HEK293 (cell line): Measurements from ENCODE around the gene TMEM244.

Experiments
- CTCF ChIA-PET: fragments of 350-600 bp; formaldehyde crosslinking; extraction: SDS; loops from one replicate; lab custom pipeline; 2021; ENCODE audit warnings: antibody characterized with exemption; lab: Yijun Ruan, JAX
- POLR2A ChIA-PET: fragments of 300-600 bp; formaldehyde crosslinking; extraction: SDS; loops from one replicate; lab custom pipeline; 2020; ENCODE audit warnings: antibody characterized with exemption, inconsistent platforms; lab: Yijun Ruan, JAX
- H3K27ac ChIP-seq: fragments of 200-500 bp; sonication (Bioruptor generic); 2 replicates; pipeline ENCODE4 v1.5.1; 2014; ENCODE audit warnings: low read depth, low read length, control low read depth, inconsistent platforms; ENCODE audit errors: extremely low read depth
- H3K36me3 ChIP-seq, 2 experiments: fragments of 200-500 bp in 1 of 2; sonication (Bioruptor generic) in 1 of 2; 1 replicate in 1 of 2; 2 replicates in 1 of 2; pipeline ENCODE4 v1.5.1; 2014 to 2017; ENCODE audit warnings: inconsistent platforms in 2 of 2, low read length in 2 of 2; ENCODE audit not compliant: control insufficient read depth in 2 of 2, insufficient read depth in 1 of 2
- H3K4me1 ChIP-seq: fragments of 200-500 bp; sonication (Bioruptor generic); 2 replicates; pipeline ENCODE4 v1.5.1; 2014; ENCODE audit warnings: mild to moderate bottlenecking, low read length, inconsistent platforms; ENCODE audit not compliant: control insufficient read depth, insufficient read depth
- H3K4me3 ChIP-seq: 2 replicates; pipeline ENCODE4 v1.5.1; 2011; ENCODE audit warnings: low read depth, mild to moderate bottlenecking, control low read depth, low read length, moderate library complexity
- H3K9me3 ChIP-seq: fragments of 200-500 bp; sonication (Bioruptor generic); 2 replicates; pipeline ENCODE4 v1.5.1; 2014; ENCODE audit warnings: low read depth, low read length, inconsistent platforms; ENCODE audit not compliant: control insufficient read depth, insufficient read depth
- HOXD13 ChIP-seq: sonication (generic); formaldehyde crosslinking; IDR thresholded peaks from 2 replicates; pipeline ENCODE4 v1.8.0; 2022; ENCODE audit warnings: missing genetic modification reagents, borderline replicate concordance
- KLF16 ChIP-seq: fragments of 450-650 bp; formaldehyde crosslinking; IDR thresholded peaks from 2 replicates; pipeline ENCODE4 v1.5.1; 2017; ENCODE audit warnings: missing biosample characterization, missing genetic modification characterization
- PATZ1 ChIP-seq: fragments of 450-650 bp; formaldehyde crosslinking; IDR thresholded peaks from 2 replicates; pipeline ENCODE4 v1.5.1; 2016; ENCODE audit warnings: missing biosample characterization, missing genetic modification characterization
- RBAK ChIP-seq: fragments of 450-650 bp; formaldehyde crosslinking; IDR thresholded peaks from 2 replicates; pipeline ENCODE4 v1.5.1; 2016; ENCODE audit warnings: missing biosample characterization, missing genetic modification characterization
- SETDB1 ChIP-seq: IDR thresholded peaks from one replicate; pipeline ENCODE4 v1.6.1; 2017; ENCODE audit warnings: mild to moderate bottlenecking, low read length, moderate library complexity, mixed read lengths; ENCODE audit not compliant: insufficient read length
- YY2 ChIP-seq: fragments of 450-650 bp; formaldehyde crosslinking; IDR thresholded peaks from 2 replicates; pipeline ENCODE4 v1.5.1; 2016; ENCODE audit warnings: missing biosample characterization, missing genetic modification characterization
- ZBTB10 ChIP-seq: fragments of 450-650 bp; formaldehyde crosslinking; IDR thresholded peaks from 2 replicates; pipeline ENCODE4 v1.5.1; 2016; ENCODE audit warnings: missing biosample characterization, missing genetic modification characterization
- ZBTB11 ChIP-seq: fragments of 450-650 bp; formaldehyde crosslinking; conservative IDR thresholded peaks from 2 replicates; pipeline ENCODE4 v1.5.1; 2016; ENCODE audit warnings: low read depth, missing biosample characterization, missing genetic modification characterization
- ZFP69B ChIP-seq: fragments of 450-650 bp; formaldehyde crosslinking; IDR thresholded peaks from 2 replicates; pipeline ENCODE4 v1.5.1; 2016; ENCODE audit warnings: missing biosample characterization, missing genetic modification characterization
- ZNF10 ChIP-seq: fragments of 450-650 bp; formaldehyde crosslinking; IDR thresholded peaks from 2 replicates; pipeline ENCODE4 v1.5.1; 2017; ENCODE audit warnings: missing biosample characterization, missing genetic modification characterization
- ZNF112 ChIP-seq: fragments of 450-650 bp; formaldehyde crosslinking; IDR thresholded peaks from 2 replicates; pipeline ENCODE4 v1.5.0; 2017; ENCODE audit warnings: missing biosample characterization, missing genetic modification characterization
- ZNF138 ChIP-seq: fragments of 450-650 bp; formaldehyde crosslinking; IDR thresholded peaks from 2 replicates; pipeline ENCODE4 v1.5.1; 2016; ENCODE audit warnings: missing biosample characterization, missing genetic modification characterization, borderline replicate concordance
- ZNF202 ChIP-seq: fragments of 450-650 bp; formaldehyde crosslinking; IDR thresholded peaks from 2 replicates; pipeline ENCODE4 v1.5.1; 2016; ENCODE audit warnings: missing biosample characterization, missing genetic modification characterization, borderline replicate concordance
- ZNF324 ChIP-seq: fragments of 450-650 bp; formaldehyde crosslinking; IDR thresholded peaks from 2 replicates; pipeline ENCODE4 v1.5.1; 2016; ENCODE audit warnings: missing biosample characterization, missing genetic modification characterization
- ZNF398 ChIP-seq: fragments of 450-650 bp; formaldehyde crosslinking; IDR thresholded peaks from 2 replicates; pipeline ENCODE4 v1.5.1; 2017; ENCODE audit warnings: missing biosample characterization, missing genetic modification characterization
- ZNF544 ChIP-seq: fragments of 450-650 bp; formaldehyde crosslinking; IDR thresholded peaks from 2 replicates; pipeline ENCODE4 v1.5.0; 2017; ENCODE audit warnings: missing biosample characterization, missing genetic modification characterization
- ZNF621 ChIP-seq: fragments of 450-650 bp; formaldehyde crosslinking; IDR thresholded peaks from 2 replicates; pipeline ENCODE4 v1.5.1; 2017; ENCODE audit warnings: missing biosample characterization, missing genetic modification characterization
- ZNF623 ChIP-seq: fragments of 450-650 bp; formaldehyde crosslinking; IDR thresholded peaks from 2 replicates; pipeline ENCODE4 v1.5.1; 2016; ENCODE audit warnings: missing biosample characterization, missing genetic modification characterization
- ZNF624 ChIP-seq: fragments of 450-650 bp; formaldehyde crosslinking; IDR thresholded peaks from 2 replicates; pipeline ENCODE4 v1.5.1; 2017; ENCODE audit warnings: missing biosample characterization, missing genetic modification characterization
- ZNF701 ChIP-seq: fragments of 450-650 bp; formaldehyde crosslinking; IDR thresholded peaks from 2 replicates; pipeline ENCODE4 v1.5.1; 2016; ENCODE audit warnings: missing biosample characterization, missing genetic modification characterization
- ZNF76 ChIP-seq: fragments of 450-650 bp; formaldehyde crosslinking; IDR thresholded peaks from 2 replicates; pipeline ENCODE4; 2016; ENCODE audit warnings: low read depth, missing biosample characterization, missing genetic modification characterization, borderline replicate concordance
- ZNF776 ChIP-seq: fragments of 450-650 bp; formaldehyde crosslinking; IDR thresholded peaks from 2 replicates; pipeline ENCODE4 v1.5.0; 2017; ENCODE audit warnings: missing biosample characterization, missing genetic modification characterization, borderline replicate concordance
- ZNF792 ChIP-seq: fragments of 450-650 bp; formaldehyde crosslinking; IDR thresholded peaks from 2 replicates; pipeline ENCODE4 v1.5.1; 2016; ENCODE audit warnings: missing biosample characterization, missing genetic modification characterization
- ZNF843 ChIP-seq: fragments of 450-650 bp; formaldehyde crosslinking; IDR thresholded peaks from 2 replicates; pipeline ENCODE4 v1.5.1; 2016; ENCODE audit warnings: missing biosample characterization, missing genetic modification characterization
- ZSCAN23 ChIP-seq: fragments of 450-650 bp; formaldehyde crosslinking; IDR thresholded peaks from 2 replicates; pipeline ENCODE4 v1.5.1; 2016; ENCODE audit warnings: missing biosample characterization, missing genetic modification characterization
- ZSCAN30 ChIP-seq: fragments of 450-650 bp; IDR thresholded peaks from 2 replicates; pipeline ENCODE4 v1.5.1; 2018; ENCODE audit warnings: missing biosample characterization, mild to moderate bottlenecking, missing genetic modification characterization, moderate library complexity

Gene TMEM244

GRCh38 chr6:129860908-129861665 lies at the start of gene TMEM244:
Gene TMEM244 (minus strand): TSS chr6:129861315. CDS start chr6:129861188, 127 bp downstream.
- H3K4me3 ChIP-seq: no peak within 1 kb of the TSS
- no peak for TF ChIP-seq ZNF398
- TF ChIP-seq ZBTB11 (tag by site-specific recombination): no peak
- no peak for TF ChIP-seq SETDB1
- no peak for TF ChIP-seq ZNF76
- TF ChIP-seq ZNF776 (tag by site-specific recombination): no peak
- TF ChIP-seq ZNF621: no peak
- TF ChIP-seq ZSCAN30 (tag by site-specific recombination): no peak
- TF ChIP-seq RBAK (tag by site-specific recombination): no peak
- TF ChIP-seq ZNF202 (tag by site-specific recombination): no peak
- no peak for TF ChIP-seq ZNF112 (tag by site-specific recombination)
- TF ChIP-seq ZFP69B (tag by site-specific recombination): no peak
- TF ChIP-seq ZSCAN23 (tag by site-specific recombination): no peak
- no peak for TF ChIP-seq KLF16
- TF ChIP-seq ZNF623 (tag by site-specific recombination): no peak
- no peak for TF ChIP-seq ZBTB10
- no peak for TF ChIP-seq ZNF10 (tag by site-specific recombination)
- no peak for TF ChIP-seq ZNF544 (tag by site-specific recombination)
- no peak for TF ChIP-seq ZNF324 (tag by site-specific recombination)

GRCh38 chr6:129908858-129909257 lies 47.7 kb upstream of the TMEM244 start:
- POLR2A ChIA-PET: no interaction called here
- no peaks in the 10 kb centered on the region for H3K4me1 ChIP-seq
- no peaks in the 10 kb centered on the region for H3K36me3 ChIP-seq
- CTCF ChIA-PET: interaction anchor here (0.6 kb wide), 1 partner anchor 309 kb away, joined by 3 read pairs; no protein-coding TSS in a partner anchor
- no peak overlapping the region for H3K27ac ChIP-seq
- no peak overlapping the region for H3K4me3 ChIP-seq
- no peaks in the 10 kb centered on the region for H3K9me3 ChIP-seq
- no peak for TF ChIP-seq ZNF624 (tag by site-specific recombination)
- no peak for TF ChIP-seq ZNF843 (tag by site-specific recombination)
- TF ChIP-seq ZNF138 (tag by site-specific recombination): no peak
- TF ChIP-seq HOXD13 (CRISPR knock-in tag): no peak
- TF ChIP-seq ZFP69B (tag by site-specific recombination): no peak
- TF ChIP-seq YY2 (tag by site-specific recombination): no peak
- TF ChIP-seq PATZ1 (tag by site-specific recombination): no peak
- TF ChIP-seq ZNF701 (tag by site-specific recombination): no peak
- no peak for TF ChIP-seq ZNF792 (tag by site-specific recombination)

More at GRCh38 chr6:129860908-129861665, at the start of gene TMEM244:
- H3K4me1 ChIP-seq: no peaks in the 10 kb centered on the region
- POLR2A ChIA-PET: no interaction called here
- H3K27ac ChIP-seq: no peak within 1 kb of the TSS
- H3K9me3 ChIP-seq: no peaks in the 10 kb centered on the region
- no peaks in the 10 kb centered on the region for H3K36me3 ChIP-seq
- CTCF ChIA-PET: interaction anchor here (0.6 to 1.5 kb wide), 2 partner anchors 8 to 123 kb away, joined by 4 to 6 read pairs; no protein-coding TSS in a partner anchor
